B cell (primary cell): ENCODE measurements around the gene VNN1.

Experiments used
- EZH2 ChIP-seq: IDR thresholded peaks from 2 replicates; pipeline ENCODE4 v1.6.1; 2012; ENCODE audit warnings: borderline replicate concordance, low read depth, mild to moderate bottlenecking, moderate library complexity, low read length; ENCODE audit not compliant: insufficient read depth, poor library complexity, severe bottlenecking
- TF ChIP-seq, protein P1 (sequence below): fragments of 200-600 bp; IDR thresholded peaks from one replicate; pipeline ENCODE4 v1.8.0; 2022; ENCODE audit warnings: antibody characterized with exemption, mild to moderate bottlenecking

DNA sequence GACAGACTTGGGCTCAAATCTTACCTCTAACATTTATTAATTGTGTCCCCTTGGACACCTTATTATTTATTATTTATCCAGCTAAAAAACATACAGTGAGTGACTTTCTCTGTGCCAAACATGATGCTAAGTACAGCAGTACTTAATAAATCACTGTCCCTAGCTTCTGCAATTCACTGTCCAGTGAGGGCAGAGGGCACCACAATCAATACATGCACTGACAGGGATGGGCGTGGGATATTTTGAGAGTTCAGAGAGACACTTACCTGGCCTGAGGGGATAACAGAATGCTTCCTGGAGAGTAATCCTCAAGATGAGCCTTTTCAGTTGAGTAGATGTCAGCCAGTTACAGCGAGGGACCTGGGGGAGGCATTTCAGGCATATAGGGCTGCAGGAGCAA lies 80.5 kb downstream of the VNN1 start:
- TF ChIP-seq, protein P1, sequence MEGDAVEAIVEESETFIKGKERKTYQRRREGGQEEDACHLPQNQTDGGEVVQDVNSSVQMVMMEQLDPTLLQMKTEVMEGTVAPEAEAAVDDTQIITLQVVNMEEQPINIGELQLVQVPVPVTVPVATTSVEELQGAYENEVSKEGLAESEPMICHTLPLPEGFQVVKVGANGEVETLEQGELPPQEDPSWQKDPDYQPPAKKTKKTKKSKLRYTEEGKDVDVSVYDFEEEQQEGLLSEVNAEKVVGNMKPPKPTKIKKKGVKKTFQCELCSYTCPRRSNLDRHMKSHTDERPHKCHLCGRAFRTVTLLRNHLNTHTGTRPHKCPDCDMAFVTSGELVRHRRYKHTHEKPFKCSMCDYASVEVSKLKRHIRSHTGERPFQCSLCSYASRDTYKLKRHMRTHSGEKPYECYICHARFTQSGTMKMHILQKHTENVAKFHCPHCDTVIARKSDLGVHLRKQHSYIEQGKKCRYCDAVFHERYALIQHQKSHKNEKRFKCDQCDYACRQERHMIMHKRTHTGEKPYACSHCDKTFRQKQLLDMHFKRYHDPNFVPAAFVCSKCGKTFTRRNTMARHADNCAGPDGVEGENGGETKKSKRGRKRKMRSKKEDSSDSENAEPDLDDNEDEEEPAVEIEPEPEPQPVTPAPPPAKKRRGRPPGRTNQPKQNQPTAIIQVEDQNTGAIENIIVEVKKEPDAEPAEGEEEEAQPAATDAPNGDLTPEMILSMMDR, result no peak
- no peak for TF ChIP-seq EZH2
